ENCODE measurements around the gene CGRRF1.

The CGRRF1 gene

DNA sequence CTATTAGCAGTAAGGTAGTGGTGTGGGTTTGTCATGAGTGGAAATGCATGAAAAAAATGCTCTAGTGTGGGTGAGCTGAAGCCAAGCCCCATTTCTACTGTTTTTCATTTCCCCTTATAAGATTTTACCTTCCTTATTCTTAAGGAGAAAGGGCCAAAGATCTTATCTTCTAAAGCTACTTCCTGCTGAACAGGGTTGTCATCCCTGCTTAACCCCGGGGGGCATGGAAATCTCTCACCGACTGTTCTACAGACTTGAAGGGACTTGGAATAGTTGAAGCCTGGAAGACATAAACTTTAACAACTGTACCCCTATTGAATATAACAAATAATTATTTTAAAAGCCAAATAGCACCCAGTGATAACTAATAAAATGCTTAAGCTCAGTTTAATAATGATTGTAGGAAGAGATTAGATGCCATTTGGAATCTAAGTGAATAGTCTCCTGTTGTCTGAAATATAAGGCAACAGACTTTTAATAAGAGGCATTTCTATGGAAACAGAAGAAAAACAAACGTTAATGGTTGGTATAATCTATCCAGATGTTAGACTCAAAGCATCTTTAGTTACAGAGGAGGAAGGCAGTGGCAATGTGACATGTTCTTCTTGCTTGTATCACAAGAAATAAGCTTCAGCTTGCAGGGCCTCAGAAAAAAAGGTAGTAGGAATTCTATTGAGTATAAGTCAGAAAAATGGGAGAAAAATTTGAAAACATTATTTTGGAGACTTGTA is 19.1 kb upstream of the CGRRF1 start:
- no peak for DNase-seq (ENCODE audit: insufficient read length)
- FAIRE-seq: no peak
- no peak for TF ChIP-seq POLR2AphosphoS5 (IDR thresholded peaks at IDR 0.05; ENCODE audit: low read depth, low read length)
- no peak for TF ChIP-seq TAF1 (IDR thresholded peaks at IDR 0.05; ENCODE audit: borderline replicate concordance, low read depth, low read length)
- no peak for TF ChIP-seq POLR2A (IDR thresholded peaks at IDR 0.05; ENCODE audit: low read depth, low read length)

DNA sequence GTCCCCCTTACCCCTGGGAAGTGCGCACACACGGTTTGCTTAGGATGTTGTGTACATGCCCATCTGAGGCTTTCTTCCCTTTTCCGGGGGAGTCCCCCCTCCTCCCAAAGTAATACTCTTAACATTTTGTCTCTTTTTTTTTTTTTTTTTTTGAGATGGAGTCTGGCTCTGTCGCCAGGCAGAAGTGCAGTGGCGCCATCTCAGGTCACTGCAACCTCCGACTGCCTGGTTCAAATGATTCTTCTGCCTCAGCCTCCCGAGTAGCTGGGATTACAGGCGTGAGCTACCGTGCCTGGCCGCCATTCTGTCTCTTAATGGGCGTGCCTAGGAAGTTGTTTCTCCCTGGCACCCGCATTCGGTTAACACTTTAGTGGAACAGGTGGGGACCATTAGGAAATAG is 16.4 kb upstream of the CGRRF1 start:
- DNase-seq (ENCODE audit: insufficient read length) (no peak), FAIRE-seq (no peak)
- no peak for TF ChIP-seq POLR2AphosphoS5 (IDR thresholded peaks at IDR 0.05; ENCODE audit: low read depth, low read length)
- TF ChIP-seq POLR2A (IDR thresholded peaks at IDR 0.05; ENCODE audit: low read depth, low read length): no peak
- no peak for TF ChIP-seq TAF1 (IDR thresholded peaks at IDR 0.05; ENCODE audit: borderline replicate concordance, low read depth, low read length)

DNA sequence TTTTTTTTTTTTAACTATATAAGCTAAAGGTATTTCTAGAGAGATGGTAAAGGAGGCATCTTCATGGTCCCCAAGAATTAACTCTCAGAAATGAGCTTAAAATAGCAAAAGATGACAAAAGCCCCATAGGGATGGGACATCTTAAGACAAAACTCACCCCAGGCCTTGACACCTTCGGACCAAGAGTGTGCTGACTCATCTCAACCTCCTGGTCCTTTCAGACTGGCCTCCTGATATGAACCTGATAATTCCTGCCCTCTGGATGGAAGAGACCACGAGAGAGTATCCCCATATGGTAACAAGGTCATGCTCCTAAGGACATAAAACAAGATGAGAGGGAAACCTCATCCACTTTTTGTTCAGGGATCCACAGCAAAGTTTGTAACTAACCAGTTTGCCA is 12.5 kb upstream of the CGRRF1 start:
- no peak for TF ChIP-seq POLR2AphosphoS5 (IDR thresholded peaks at IDR 0.05; ENCODE audit: low read depth, low read length)
- no peak for FAIRE-seq
- DNase-seq (ENCODE audit: insufficient read length): no peak

DNA sequence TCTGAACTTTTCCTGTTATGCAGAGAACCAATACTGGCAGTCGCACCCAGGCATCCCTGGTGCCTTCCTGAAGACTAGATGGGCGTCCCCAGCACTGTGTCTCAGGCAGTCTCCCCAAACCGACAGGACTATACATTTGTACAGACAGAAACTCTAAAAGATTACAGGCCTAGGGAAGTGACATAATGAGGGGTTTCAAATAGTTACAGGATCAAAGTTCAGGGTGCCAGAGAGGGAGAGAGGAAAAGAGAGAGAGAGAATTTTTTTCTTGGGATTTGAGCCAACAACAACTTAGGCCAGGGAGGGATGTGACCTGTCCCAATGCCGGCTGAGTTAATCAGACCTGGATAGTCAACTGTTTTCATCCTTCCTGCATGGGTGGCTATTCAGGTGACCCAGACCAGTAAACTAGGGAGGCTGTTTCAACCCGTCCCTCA is 11.6 kb upstream of the CGRRF1 start:
- FAIRE-seq: no peak
- DNase-seq (ENCODE audit: insufficient read length): no peak
- TF ChIP-seq POLR2A (IDR thresholded peaks at IDR 0.05; ENCODE audit: low read depth, low read length) (no peak), TAF1 (IDR thresholded peaks at IDR 0.05; ENCODE audit: borderline replicate concordance, low read depth, low read length) (no peak), POLR2AphosphoS5 (IDR thresholded peaks at IDR 0.05; ENCODE audit: low read depth, low read length) (no peak)

DNA sequence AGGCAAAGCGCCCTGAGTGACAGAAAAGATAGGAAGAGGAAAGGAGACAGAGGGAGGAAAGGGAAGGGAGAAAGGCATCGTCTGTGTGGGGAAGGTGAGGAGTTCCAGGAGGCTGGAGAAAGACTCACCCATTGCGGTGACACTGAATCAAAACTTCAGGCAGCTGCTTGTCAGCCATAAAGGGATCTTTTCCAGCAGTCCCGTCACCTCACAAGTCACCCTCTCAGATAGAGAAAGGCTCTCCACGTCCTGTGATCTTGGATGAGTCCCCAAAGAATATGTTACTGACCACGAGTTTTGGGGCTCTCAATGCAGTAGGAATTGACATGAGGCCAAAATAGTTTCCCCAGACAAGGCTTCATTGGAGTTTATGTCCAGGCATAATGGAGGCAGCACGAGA is 11.1 kb upstream of the CGRRF1 start:
- DNase-seq (ENCODE audit: insufficient read length) (no peak), FAIRE-seq (no peak)

DNA sequence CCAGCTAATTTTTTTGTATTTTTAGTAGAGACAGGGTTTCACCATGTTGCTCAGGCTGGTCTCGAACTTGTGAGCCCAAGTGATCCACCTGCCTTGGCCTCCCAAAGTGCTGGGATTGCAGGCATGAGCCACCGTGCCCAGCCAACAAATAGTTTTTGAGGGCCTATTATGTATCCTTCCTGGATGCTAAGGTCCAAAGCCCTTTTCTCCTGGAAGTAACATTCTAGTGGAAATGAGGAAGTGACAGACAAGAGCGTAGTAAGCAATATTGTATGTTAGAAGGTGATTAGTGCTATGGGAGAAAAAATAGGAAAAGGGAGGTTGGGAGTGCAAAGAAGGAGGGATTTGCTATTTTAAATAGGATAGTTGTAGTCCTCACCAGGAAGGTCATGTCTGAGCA is 9.0 kb upstream of the CGRRF1 start:
- FAIRE-seq (no peak), DNase-seq (ENCODE audit: insufficient read length) (no peak)
- no peak for TF ChIP-seq TAF1 (IDR thresholded peaks at IDR 0.05; ENCODE audit: borderline replicate concordance, low read depth, low read length)
- no peak for TF ChIP-seq POLR2AphosphoS5 (IDR thresholded peaks at IDR 0.05; ENCODE audit: low read depth, low read length)
- TF ChIP-seq POLR2A (IDR thresholded peaks at IDR 0.05; ENCODE audit: low read depth, low read length): no peak

More for the DNA sequence above, 11.1 kb upstream of the CGRRF1 start:
- no peak for TF ChIP-seq TAF1 (IDR thresholded peaks at IDR 0.05; ENCODE audit: borderline replicate concordance, low read depth, low read length)
- no peak for TF ChIP-seq POLR2AphosphoS5 (IDR thresholded peaks at IDR 0.05; ENCODE audit: low read depth, low read length)
- TF ChIP-seq POLR2A (IDR thresholded peaks at IDR 0.05; ENCODE audit: low read depth, low read length): no peak

DNA sequence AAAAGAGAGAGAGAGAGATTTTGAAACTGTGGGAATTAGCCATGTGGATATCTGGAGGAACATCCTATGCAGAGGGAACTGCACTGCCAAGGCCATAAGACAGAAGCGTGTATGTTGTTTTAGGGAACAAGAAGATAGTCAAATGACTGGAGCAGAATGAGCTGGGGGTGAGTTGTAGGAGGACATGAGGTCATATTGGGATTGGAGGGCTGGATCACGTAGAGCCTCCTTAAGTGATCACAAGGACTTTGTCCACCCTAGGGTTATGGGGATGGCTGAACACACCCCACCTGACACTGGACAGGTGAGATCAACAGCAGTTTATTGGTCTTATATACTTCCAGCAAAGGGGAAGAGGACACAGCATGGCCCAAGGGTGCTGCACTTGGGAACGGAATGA is 8.2 kb upstream of the CGRRF1 start:
- TF ChIP-seq POLR2A (IDR thresholded peaks at IDR 0.05; ENCODE audit: low read depth, low read length) (no peak), POLR2AphosphoS5 (IDR thresholded peaks at IDR 0.05; ENCODE audit: low read depth, low read length) (no peak), TAF1 (IDR thresholded peaks at IDR 0.05; ENCODE audit: borderline replicate concordance, low read depth, low read length) (no peak)
- FAIRE-seq: no peak
- no peak for DNase-seq (ENCODE audit: insufficient read length)

DNA sequence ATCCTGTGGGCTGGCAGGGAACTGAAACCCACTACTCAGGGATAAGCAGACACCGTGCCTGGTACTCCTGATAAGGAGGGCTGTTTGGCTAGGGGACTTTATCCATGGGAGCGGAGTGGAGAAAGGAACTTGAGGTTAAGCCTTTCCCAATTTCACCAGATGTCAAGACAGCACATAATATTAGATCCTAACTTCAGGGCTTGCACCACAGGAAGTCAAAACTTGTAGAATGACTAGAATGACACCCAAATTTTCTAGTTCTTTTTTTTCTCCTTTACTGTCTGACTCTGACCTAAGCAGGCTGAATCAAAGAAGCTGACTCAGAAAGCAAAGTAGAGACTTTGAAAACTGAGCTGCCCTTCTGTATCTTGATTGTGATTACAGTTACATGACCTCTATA is 7.1 kb upstream of the CGRRF1 start:
- DNase-seq (ENCODE audit: insufficient read length) (no peak), FAIRE-seq (no peak)
- TF ChIP-seq TAF1 (IDR thresholded peaks at IDR 0.05; ENCODE audit: borderline replicate concordance, low read depth, low read length) (no peak), POLR2AphosphoS5 (IDR thresholded peaks at IDR 0.05; ENCODE audit: low read depth, low read length) (no peak), POLR2A (IDR thresholded peaks at IDR 0.05; ENCODE audit: low read depth, low read length) (no peak)

DNA sequence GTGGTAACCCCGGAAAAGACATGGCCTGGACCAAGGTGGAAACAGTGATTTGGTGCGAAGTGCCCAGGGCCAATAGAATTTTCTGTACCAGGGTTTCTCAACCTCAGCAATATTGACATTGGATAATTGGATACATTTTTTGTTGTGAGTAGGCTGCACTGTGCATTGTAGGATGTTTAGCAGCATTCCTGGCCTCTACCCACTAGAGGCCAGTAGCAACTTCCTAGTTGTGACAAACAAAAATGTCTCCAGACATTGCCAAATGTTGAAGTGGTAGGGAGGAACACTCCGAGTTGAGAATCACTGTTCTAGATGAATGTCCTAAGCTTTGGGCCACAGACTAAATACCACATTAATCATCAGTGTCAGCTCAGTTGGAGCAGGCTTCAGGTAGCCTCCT is 6.2 kb upstream of the CGRRF1 start:
- DNase-seq (ENCODE audit: insufficient read length) (no peak), FAIRE-seq (no peak)
- TF ChIP-seq POLR2AphosphoS5 (IDR thresholded peaks at IDR 0.05; ENCODE audit: low read depth, low read length): no peak
- TF ChIP-seq POLR2A (IDR thresholded peaks at IDR 0.05; ENCODE audit: low read depth, low read length): no peak
- no peak for TF ChIP-seq TAF1 (IDR thresholded peaks at IDR 0.05; ENCODE audit: borderline replicate concordance, low read depth, low read length)

DNA sequence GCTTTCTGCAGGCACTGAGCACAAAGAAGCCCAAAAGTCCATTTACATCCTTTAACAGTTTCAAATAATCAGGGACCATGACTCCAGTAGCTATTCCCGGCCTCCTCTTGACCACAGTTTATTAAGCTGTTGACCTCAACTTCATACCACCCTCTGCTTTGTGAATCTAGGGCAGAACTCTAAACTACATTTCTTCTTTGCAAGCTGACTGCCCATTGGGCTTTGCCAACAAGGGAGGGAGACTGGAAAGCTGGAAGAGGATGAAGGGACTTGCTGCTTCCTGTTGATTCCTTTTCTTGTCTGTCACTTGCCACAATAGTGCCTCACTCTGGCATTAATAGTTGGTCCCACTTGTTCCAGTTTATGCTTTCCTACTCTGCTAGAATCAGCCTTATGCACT is 2.7 kb downstream of the CGRRF1 start:
- no peak for FAIRE-seq
- DNase-seq (ENCODE audit: insufficient read length): no peak
- no peak for TF ChIP-seq POLR2AphosphoS5 (IDR thresholded peaks at IDR 0.05; ENCODE audit: low read depth, low read length)
- TF ChIP-seq TAF1 (IDR thresholded peaks at IDR 0.05; ENCODE audit: borderline replicate concordance, low read depth, low read length): no peak
- TF ChIP-seq POLR2A (IDR thresholded peaks at IDR 0.05; ENCODE audit: low read depth, low read length): no peak

DNA sequence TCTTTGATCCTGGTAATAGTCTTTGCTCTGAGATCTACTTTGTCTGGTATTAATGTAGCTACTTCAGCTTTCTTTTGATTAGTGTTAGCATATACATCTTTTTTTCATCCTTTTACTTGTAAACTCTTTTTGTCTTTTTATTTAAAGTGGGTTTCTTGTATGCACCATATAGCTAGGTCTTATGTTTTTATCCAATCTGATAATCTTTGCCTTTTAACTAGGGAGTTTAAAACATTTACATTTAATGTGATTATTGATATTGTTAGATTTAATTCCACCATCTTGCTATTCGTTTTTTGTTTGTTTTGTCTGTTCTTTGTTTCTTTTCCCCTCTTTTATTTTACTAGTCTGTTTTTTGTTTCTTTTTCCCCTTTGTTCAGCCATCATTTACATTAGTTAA is 6.0 kb downstream of the CGRRF1 start:
- TF ChIP-seq POLR2A (IDR thresholded peaks at IDR 0.05; ENCODE audit: low read depth, low read length): no peak
- TF ChIP-seq TAF1 (IDR thresholded peaks at IDR 0.05; ENCODE audit: borderline replicate concordance, low read depth, low read length): no peak
- TF ChIP-seq POLR2AphosphoS5 (IDR thresholded peaks at IDR 0.05; ENCODE audit: low read depth, low read length): no peak
- FAIRE-seq (no peak), DNase-seq (ENCODE audit: insufficient read length) (no peak)

DNA sequence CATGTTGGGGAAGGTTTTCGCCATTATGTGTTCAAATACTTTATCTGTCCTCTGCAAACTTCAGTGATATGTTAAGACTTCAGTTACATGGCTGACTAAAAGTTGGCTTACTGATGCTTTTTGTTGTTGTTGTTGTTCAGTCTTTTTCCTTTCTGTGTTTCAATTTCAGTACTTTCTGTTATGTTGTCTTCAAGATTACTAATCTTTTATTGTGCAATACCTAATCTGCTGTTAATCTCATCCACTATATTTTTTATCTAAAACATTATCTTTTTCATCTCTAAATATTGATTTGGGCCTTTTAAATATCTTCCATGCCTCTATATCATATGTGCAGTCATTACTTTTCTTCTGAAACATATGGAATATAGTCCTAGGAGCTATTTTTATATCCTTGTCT is 7.0 kb downstream of the CGRRF1 start:
- DNase-seq (ENCODE audit: insufficient read length): no peak
- TF ChIP-seq POLR2A (IDR thresholded peaks at IDR 0.05; ENCODE audit: low read depth, low read length) (no peak), TAF1 (IDR thresholded peaks at IDR 0.05; ENCODE audit: borderline replicate concordance, low read depth, low read length) (no peak), POLR2AphosphoS5 (IDR thresholded peaks at IDR 0.05; ENCODE audit: low read depth, low read length) (no peak)
- FAIRE-seq: no peak

Data from GM12892 (cell line).